ENCODE results near the gene PCDHGA9.

The PCDHGA9 gene

GRCh38 chr5:141409598-141410306 lies 7.2 kb downstream of the PCDHGA9 start:
- TF ChIP-seq EZH2phosphoT487 (conservative IDR thresholded peaks at IDR 0.05; ENCODE audit: low read length) (no peak), CTCF (IDR thresholded peaks at IDR 0.05; ENCODE audit: insufficient read depth, low read length, poor library complexity, severe bottlenecking) (no peak)
- H3K9me3 ChIP-seq (ENCODE audit: insufficient read depth, low read length), result peaks cover 21% of the 10 kb centered on the region; the same call in 1 of the 2 replicates
- no peaks in the 10 kb centered on the region for H3K27me3 ChIP-seq (ENCODE audit: low read length)
- H3K9me2 ChIP-seq (replicated peaks; ENCODE audit: insufficient read depth, low read length), result no peaks in the 10 kb centered on the region
- no peak overlapping the region for H3K4me3 ChIP-seq (ENCODE audit: insufficient read depth, low read length, poor library complexity, severe bottlenecking)
- H3K79me2 ChIP-seq (ENCODE audit: insufficient read depth, low read length), result peaks cover 3% of the 10 kb centered on the region; the same call in 1 of the 2 replicates
- no peak overlapping the region for H3K9ac ChIP-seq (ENCODE audit: low read length)
- H2AFZ ChIP-seq (ENCODE audit: low read depth, low read length, severe bottlenecking), result no peak overlapping the region
- H3K36me3 ChIP-seq (ENCODE audit: low read length), result peaks cover 12% of the 10 kb centered on the region
- H3K27ac ChIP-seq (ENCODE audit: low read depth, low read length), result no peak overlapping the region
- H3K4me2 ChIP-seq (ENCODE audit: low read depth, low read length, poor library complexity, severe bottlenecking), result no peak overlapping the region
- no peaks in the 10 kb centered on the region for H3F3A ChIP-seq (ENCODE audit: insufficient read depth)
- no peaks in the 10 kb centered on the region for H4K20me1 ChIP-seq (ENCODE audit: low read depth, low read length)

- Histone ChIP-seq H3K27ac (ENCODE audit: low read depth, low read length) (no peak overlapping the region), H3K4me3 (ENCODE audit: insufficient read depth, low read length, poor library complexity, severe bottlenecking) (no peak overlapping the region), H3K79me2 (ENCODE audit: insufficient read depth, low read length) (0 out of 2 replicates have a peak, but pooled peaks cover 3% of the 10 kb centered on the region), H3K9ac (ENCODE audit: low read length) (no peak overlapping the region), H3K9me2 (replicated peaks; ENCODE audit: insufficient read depth, low read length) (no peaks in the 10 kb centered on the region), H3K4me2 (ENCODE audit: low read depth, low read length, poor library complexity, severe bottlenecking) (no peak overlapping the region), H3K27me3 (ENCODE audit: low read length) (no peaks in the 10 kb centered on the region), H3K36me3 (ENCODE audit: low read length) (peaks cover 7% of the 10 kb centered on the region), H4K20me1 (ENCODE audit: low read depth, low read length) (no peaks in the 10 kb centered on the region), H3K9me3 (ENCODE audit: insufficient read depth, low read length) (peaks cover 26% of the 10 kb centered on the region; the same call in 1 of the 2 replicates), H2AFZ (ENCODE audit: low read depth, low read length, severe bottlenecking) (no peak overlapping the region), H3F3A (ENCODE audit: insufficient read depth) (0 out of 2 replicates have a peak, but pooled peaks cover 5% of the 10 kb centered on the region)
- TF ChIP-seq CTCF (IDR thresholded peaks at IDR 0.05; ENCODE audit: insufficient read depth, low read length, poor library complexity, severe bottlenecking) (no peak), EZH2phosphoT487 (conservative IDR thresholded peaks at IDR 0.05; ENCODE audit: low read length) (no peak)
These were observed 9.0 kb downstream of the PCDHGA9 start for GRCh38 chr5:141411575-141411974.

- 0 out of 2 replicates have a peak, but pooled peaks cover 5% of the 10 kb centered on the region for H3F3A ChIP-seq (ENCODE audit: insufficient read depth)
- no peak within 1 kb of the TSS for H3K27ac ChIP-seq (ENCODE audit: low read depth, low read length)
- no peak within 1 kb of the TSS for H3K4me2 ChIP-seq (ENCODE audit: low read depth, low read length, poor library complexity, severe bottlenecking)
- H3K9me2 ChIP-seq (replicated peaks; ENCODE audit: insufficient read depth, low read length), result no peaks in the 10 kb centered on the region
- H2AFZ ChIP-seq (ENCODE audit: low read depth, low read length, severe bottlenecking), result no peak within 1 kb of the TSS
- H3K9ac ChIP-seq (ENCODE audit: low read length), result no peak within 1 kb of the TSS
- H3K79me2 ChIP-seq (ENCODE audit: insufficient read depth, low read length), result 0 out of 2 replicates have a peak, but pooled peaks cover 3% of the 10 kb centered on the region
- TF ChIP-seq EZH2phosphoT487 (conservative IDR thresholded peaks at IDR 0.05; ENCODE audit: low read length) (no peak), CTCF (IDR thresholded peaks at IDR 0.05; ENCODE audit: insufficient read depth, low read length, poor library complexity, severe bottlenecking) (no peak)
- H3K9me3 ChIP-seq (ENCODE audit: insufficient read depth, low read length), result peaks cover 15% of the 10 kb centered on the region; the same call in 1 of the 2 replicates
- H3K27me3 ChIP-seq (ENCODE audit: low read length), result no peaks in the 10 kb centered on the region
- H4K20me1 ChIP-seq (ENCODE audit: low read depth, low read length), result no peaks in the 10 kb centered on the region
- no peaks in the 10 kb centered on the region for H3K36me3 ChIP-seq (ENCODE audit: low read length)
- H3K4me3 ChIP-seq (ENCODE audit: insufficient read depth, low read length, poor library complexity, severe bottlenecking), result no peak within 1 kb of the TSS
These were observed 10.4 kb downstream of the PCDHGA9 start, which contains the start of gene PCDHGA10 for GRCh38 chr5:141412854-141413539. PCDHGA10 (plus strand) TSS chr5:141412987; CDS start chr5:141413176, 189 bp downstream.
